ENCODE data around the gene DAGLA. TPM values are rescaled to one million over a fixed set of nuclear protein-coding genes. Genes with fewer than 3 reads are reported as not detected.

DAGLA gene
- total RNA-seq, 6 donors from 2014 or later, result 3.0 to 11.0 (median 8.0) TPM

- Histone ChIP-seq H3K36me3 (no peaks in the 10 kb centered on the region), H3K27me3 (no peaks in the 10 kb centered on the region), H3K27ac (no peak overlapping the region), H3K4me3 (no peak overlapping the region), H3K4me1 (peaks cover 0 to 16% (median 11%) of the 10 kb centered on the region in 4 donors), H3K9me3 (no peaks in the 10 kb centered on the region)
- no peak for ATAC-seq (ENCODE audit: low FRiP score in 2 of 2)
- no peak for DNase-seq
- TF ChIP-seq CTCF (IDR thresholded peaks at IDR 0.05) (no peak), EP300 (IDR thresholded peaks at IDR 0.05) (no peak), POLR2AphosphoS5 (IDR thresholded peaks at IDR 0.05) (no peak)
- WGBS, 2 donors, result 89 to 91% methylated on average over 3 to 5 of the region's 5 CpGs
Measured at GRCh38 chr11:61714916-61715315, 34.7 kb downstream of the DAGLA start.

- ATAC-seq (ENCODE audit: low FRiP score in 2 of 2) (peak in 1 of 2 donors; percentile 49), DNase-seq (no peak)
- Histone ChIP-seq H3K4me3 (no peak overlapping the region), H3K36me3 (peaks cover 0 to 4% (median 0%) of the 10 kb centered on the region in 4 donors), H3K27ac (no peak overlapping the region), H3K4me1 (peaks cover 0 to 16% (median 11%) of the 10 kb centered on the region in 4 donors), H3K27me3 (no peaks in the 10 kb centered on the region), H3K9me3 (no peaks in the 10 kb centered on the region)
- 72 to 79% methylated on average over 4 of the region's 4 CpGs for WGBS, 2 donors
- no peak for TF ChIP-seq EP300 (IDR thresholded peaks at IDR 0.05)
- no peak for TF ChIP-seq CTCF (IDR thresholded peaks at IDR 0.05)
- TF ChIP-seq POLR2A (IDR thresholded peaks at IDR 0.05), result no peak
- TF ChIP-seq POLR2AphosphoS5 (IDR thresholded peaks at IDR 0.05), result no peak
Measured at GRCh38 chr11:61715867-61716266, 35.7 kb downstream of the DAGLA start.

- TF ChIP-seq POLR2AphosphoS5 (IDR thresholded peaks at IDR 0.05) (no peak), CTCF (IDR thresholded peaks at IDR 0.05) (no peak)
- no peak overlapping the region for H3K4me3 ChIP-seq
- peaks cover 0 to 16% (median 11%) of the 10 kb centered on the region in 4 donors for H3K4me1 ChIP-seq
- H3K27ac ChIP-seq, result peak overlapping the region in 1 of 4 donors; percentile 20
- H3K36me3 ChIP-seq, result peaks cover 0 to 9% (median 0%) of the 10 kb centered on the region in 4 donors
- no peak for ATAC-seq (ENCODE audit: low FRiP score in 2 of 2)
- peak in 1 of 2 donors; percentile 58 for DNase-seq
- 81 to 87% methylated on average over 8 to 10 of the region's 13 CpGs for WGBS, 2 donors
- H3K9me3 ChIP-seq, result no peaks in the 10 kb centered on the region
- H3K27me3 ChIP-seq, result no peaks in the 10 kb centered on the region
Measured at GRCh38 chr11:61716478-61717285, 36.5 kb downstream of the DAGLA start.

GRCh38 chr11:61717286-61718033, 37.3 kb downstream of the DAGLA start:
- ATAC-seq (ENCODE audit: low FRiP score in 2 of 2) (no peak), DNase-seq (peak in 1 of 2 donors; percentile 39)
- Histone ChIP-seq H3K36me3 (peaks cover 0 to 9% (median 0%) of the 10 kb centered on the region in 4 donors), H3K4me3 (no peak overlapping the region), H3K9me3 (no peaks in the 10 kb centered on the region), H3K27me3 (no peaks in the 10 kb centered on the region), H3K4me1 (peaks cover 0 to 16% (median 11%) of the 10 kb centered on the region in 4 donors), H3K27ac (no peak overlapping the region)
- TF ChIP-seq CTCF (IDR thresholded peaks at IDR 0.05) (no peak), POLR2A (IDR thresholded peaks at IDR 0.05) (no peak), EP300 (IDR thresholded peaks at IDR 0.05) (no peak), POLR2AphosphoS5 (IDR thresholded peaks at IDR 0.05) (no peak)
- 83 to 85% methylated on average over 6 to 19 of the region's 19 CpGs for WGBS, 2 donors
